TTC549 (cell line): ENCODE measurements around the gene IGF2BP2.
"Not testable (repeated sequence)": the region's sequence is repeated elsewhere in the genome, so short reads cannot be mapped to it uniquely, and the experiment has no call there.

Experiments
- FAIRE-seq: peaks from 2 replicates; lab custom pipeline; 2012; peaks lifted over from hg19 to GRCh38; lab: Jason Lieb, UNC

The IGF2BP2 gene

DNA sequence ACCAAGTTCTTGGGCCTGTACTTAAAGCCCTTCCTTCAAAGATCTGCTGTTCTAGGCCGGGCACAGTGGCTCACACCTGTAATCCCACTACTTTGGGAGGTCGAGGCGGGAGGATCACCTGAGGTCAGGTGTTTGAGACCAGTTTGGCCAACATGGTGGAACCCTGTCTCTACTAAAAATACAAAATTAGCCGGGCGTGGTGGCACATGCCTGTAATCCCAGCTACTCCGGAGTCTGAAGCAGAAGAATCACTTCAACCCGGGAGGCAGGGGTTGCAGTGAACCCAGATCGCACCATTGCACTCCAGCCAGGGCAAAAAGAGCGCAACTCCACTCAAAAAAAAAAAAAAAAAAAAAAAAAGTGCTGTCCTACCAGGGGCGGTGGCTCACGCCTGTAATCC lies 186.2 kb downstream of the IGF2BP2 start:
- FAIRE-seq: not testable (repeated sequence)

DNA sequence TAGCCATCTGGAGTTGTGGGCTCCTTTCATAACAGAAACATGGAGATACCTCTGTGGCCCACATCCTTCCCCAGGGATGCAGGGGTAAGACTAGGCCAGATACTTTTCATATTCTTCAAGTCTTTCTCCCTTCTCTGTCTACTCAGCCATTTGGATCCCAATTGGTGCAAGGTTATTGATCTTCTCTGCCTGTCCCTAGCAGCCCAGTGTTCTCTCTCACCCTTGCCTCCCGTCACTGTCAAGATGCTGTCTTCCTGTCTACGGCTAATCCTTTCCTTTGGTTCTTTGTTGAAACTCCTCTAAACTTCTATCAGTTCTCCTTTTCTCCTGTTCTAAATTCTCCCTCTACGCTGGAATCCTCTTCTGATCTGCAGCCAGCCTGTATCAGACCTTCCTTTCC lies 187.5 kb downstream of the IGF2BP2 start:
- no peak for FAIRE-seq

DNA sequence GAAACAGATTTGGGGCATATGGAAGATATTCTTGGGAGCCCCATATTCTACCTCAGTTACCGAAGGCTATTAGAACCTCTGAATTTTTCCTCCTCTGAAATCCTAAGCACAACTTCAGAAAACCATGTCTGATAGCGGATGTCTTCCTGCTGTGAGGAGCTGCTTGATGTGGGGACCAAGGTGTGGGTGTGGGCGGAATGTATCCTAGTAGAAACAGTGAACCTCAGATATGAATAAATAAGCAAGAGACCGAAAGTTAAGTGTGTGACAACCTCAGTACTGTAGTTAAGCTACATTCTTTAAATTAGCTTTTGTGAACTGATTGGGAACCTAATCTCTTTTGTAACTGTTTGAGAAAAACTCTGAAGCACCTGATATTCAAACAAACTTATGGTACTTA lies 191.8 kb downstream of the IGF2BP2 start:
- FAIRE-seq: no peak

DNA sequence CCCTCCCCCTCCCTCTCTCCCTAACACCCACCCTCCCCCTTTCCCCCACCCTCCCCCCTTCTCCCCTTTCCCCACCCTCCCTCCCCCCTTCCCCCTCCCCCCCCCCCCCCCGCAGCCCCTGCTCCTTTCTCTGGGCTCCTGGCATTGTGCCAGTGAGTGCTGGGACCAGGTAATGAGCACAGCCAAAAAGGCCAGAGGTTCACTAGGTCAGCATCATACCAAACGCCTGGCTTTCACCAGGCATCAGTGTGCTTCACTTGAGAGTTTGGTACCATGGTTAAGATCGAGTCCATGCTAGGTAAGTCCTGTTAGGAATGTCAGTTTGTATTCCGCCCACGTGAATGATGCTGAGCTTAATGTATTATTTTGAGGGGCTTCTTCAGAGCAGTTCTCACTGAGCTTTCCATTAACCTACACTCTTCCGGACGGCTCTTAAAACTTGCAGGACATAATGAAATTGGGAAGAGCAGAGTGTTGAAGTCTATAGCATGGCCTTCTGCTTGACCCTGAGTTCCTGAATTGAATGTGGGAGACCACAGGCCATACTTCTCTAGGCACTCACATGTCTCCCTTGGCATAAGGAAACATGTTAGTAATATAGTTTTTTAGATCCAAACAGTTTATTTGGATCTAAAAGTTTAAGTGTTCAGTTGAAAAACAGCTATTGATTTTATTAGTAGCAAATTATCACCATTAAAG lies 193.2 kb downstream of the IGF2BP2 start:
- no peak for FAIRE-seq

DNA sequence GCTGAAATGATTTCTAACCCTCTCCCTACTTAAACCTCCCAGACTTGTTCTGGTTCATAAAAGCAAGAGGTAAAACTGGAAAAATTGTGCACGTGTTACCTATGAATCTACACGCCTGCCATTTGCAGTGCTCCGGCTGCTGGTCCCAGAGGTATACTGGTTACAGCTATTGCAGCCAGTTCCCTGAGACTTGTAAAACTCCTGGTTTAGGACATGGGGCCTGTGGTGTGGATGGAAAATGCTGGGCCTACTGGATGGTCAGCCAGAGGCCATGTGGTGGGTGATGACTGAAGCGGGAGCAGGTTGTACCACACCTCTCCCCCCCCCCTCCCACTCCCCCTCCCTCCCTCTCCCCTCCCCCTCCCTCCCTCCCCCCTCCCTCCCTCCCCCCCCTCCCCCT lies 193.7 kb downstream of the IGF2BP2 start:
- FAIRE-seq: no peak

DNA sequence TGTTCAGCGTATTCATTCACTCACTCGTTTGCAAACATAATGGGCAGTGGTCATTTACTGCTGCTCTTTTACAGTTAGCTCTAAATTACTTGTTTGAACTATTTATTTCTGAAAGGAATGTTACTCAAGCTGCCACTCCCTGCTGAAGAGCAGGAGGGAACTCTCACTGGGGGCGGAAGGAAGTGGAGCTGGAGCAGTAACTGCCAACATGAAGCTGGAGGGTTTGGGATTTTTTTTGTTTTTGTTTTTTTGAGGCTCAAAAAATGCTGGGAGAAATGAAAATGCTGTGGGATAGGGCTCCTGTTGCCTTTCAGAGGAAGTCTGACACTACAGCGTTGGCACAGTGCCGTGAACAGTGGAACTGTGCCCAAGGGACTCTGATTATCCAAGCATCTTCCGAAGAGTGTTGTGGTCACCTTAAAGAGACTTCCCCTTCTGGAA lies 194.6 kb downstream of the IGF2BP2 start:
- FAIRE-seq: no peak

DNA sequence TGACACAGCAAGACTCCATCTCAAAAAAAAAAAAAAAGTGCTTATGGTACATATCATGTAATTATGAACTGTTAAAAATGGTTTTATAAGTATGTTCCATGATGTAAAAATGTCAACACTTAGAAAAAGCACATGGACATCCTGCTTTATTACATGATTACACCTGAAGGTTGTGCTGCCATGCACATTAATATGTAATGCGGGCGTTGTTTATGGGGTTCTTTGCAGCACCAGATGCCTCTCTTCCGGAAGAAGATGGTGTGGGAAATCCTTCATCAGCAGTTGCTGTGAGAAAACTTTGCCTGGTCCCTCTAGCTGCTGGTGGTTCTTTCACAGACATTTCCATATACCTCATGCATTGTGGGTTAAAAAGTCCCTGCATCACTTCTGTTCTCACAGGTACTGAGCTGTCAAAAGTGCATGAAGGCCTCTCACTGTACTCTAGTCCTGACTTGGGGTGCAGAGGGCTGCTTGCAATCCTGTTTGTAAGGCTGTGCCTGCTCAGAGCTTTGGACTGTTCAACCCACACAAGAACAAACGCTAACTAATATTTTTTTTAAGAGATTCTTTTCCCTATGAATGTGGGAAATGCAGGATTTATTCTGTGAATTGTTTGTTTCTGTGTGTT lies 195.2 kb downstream of the IGF2BP2 start:
- no peak for FAIRE-seq

DNA sequence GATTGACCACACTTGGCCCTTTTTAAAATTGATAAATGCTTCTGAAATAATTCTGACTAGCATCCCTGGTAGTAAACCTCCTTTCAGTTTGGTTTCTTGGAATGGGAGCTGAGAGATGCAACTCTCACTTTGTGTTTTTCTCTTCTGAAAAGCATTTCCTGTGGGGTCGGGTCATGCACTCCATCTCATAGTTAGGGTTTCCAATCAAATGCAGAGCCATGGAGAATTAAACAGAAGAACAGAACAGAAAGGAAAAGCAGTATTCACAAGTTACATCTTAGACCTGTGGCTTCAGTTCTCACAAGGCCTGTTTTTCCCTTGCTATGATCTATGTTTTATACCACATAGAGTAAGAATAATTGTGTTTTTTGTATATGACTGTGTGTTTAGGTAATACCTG lies 199.1 kb downstream of the IGF2BP2 start:
- no peak for FAIRE-seq

DNA sequence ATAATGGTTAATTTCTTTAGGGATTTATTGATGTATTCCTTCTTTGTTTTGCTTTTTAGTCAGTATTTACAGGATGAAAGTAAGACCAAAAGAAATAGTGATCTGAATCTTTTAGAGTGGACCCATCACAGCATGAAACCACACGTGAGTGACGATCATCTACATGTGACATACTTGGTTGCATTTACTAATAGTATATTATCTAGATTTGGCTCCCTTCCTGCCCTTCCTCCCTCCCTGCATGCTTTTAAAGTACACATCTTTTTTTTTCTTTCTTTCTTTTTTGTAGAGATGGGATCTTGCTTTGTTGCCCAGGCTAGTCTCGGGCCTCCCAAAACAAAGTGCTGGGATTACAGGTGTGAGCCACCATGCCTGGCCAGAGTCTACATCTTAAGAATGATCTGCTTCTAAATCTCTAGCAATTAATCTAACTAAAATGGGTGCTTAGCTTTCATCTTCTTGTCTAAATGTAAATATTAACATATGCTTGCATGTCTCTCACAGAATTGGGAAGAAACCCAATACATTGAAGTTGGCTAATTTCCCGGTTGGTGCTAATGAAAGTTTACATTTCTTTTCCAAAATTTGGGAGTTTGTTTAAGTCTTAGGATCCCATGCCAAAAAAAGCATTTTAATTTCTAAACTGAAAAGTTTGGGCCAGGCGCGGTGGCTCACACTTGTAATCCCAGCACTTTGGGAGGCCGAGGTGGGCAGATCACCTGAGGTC lies 200.7 kb downstream of the IGF2BP2 start:
- no peak for FAIRE-seq

DNA sequence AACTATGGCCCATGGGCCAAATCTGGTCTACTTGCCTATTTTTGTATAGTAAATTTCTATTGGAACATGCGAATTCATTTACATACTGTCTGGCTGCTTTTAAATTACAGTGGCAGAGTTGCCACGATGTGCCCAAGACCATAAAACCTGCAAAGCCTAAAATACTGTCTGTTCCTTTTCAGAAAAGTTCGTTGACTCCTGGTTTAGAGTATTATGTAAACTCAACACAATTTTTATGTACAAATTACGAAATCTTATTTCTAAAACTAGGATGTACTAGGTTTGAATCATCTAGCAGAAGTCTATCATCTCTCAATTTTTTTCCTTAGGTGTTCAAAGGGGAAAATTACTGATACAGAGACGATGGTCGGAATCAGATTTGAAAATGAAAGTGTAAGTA lies 211.8 kb downstream of the IGF2BP2 start:
- no peak for FAIRE-seq

DNA sequence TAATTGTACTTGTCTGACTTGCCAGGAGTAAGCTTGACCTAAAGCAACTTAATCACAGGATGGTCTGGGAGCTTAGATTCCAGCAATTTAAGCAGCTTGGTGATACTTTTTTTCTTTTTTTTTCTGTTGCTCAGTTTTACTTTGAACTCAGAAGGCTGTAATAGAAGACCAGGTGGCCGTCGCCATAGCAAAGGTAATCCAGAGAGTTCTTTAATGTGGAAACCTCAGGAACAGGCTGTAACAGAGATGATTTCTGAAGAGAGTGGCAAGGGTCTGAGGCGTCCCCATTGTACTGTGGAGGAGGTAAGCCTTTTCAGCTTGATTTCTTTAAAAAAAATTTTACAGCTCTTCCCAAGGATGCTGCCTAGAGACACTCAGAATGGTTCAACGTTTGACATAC lies 218.6 kb downstream of the IGF2BP2 start:
- FAIRE-seq: no peak

DNA sequence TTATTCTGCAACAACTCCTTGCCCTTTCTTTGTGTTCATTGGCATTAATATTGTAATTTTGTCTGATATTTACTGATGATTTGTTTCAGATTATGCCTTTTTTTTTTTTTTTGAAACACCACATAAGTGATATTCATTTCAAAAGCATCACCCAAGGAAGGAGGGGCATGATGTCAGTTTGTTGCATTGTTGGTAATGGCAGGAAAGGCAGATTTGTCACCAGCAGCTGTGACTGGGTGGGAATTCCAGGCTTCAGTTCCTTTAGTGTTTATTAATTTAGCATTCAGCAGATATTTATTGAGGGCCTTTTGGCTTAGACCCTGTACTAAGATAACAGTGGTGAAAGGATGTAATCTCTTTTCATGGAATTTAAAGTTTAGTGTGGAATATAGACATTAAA lies 219.3 kb downstream of the IGF2BP2 start:
- FAIRE-seq: no peak

DNA sequence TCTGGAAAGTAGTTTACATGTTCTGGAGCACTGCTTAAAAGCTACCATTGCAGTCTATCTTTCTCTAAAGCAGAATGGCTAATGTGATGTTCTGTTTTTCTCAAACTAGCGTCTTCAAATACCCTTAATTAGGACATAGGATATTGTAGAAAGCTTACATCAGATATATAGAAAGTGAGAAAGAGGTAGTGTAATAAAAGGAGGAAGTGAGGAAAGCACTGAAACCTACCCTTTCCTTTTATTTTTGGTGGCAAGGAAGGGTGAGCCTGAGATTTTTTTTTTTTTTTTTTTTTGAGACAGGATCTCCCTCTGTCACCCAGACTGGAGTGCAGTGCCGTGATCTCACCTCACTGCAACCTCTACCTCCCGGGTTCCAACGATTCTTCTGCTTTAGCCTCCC lies 229.3 kb downstream of the IGF2BP2 start:
- FAIRE-seq: no peak

DNA sequence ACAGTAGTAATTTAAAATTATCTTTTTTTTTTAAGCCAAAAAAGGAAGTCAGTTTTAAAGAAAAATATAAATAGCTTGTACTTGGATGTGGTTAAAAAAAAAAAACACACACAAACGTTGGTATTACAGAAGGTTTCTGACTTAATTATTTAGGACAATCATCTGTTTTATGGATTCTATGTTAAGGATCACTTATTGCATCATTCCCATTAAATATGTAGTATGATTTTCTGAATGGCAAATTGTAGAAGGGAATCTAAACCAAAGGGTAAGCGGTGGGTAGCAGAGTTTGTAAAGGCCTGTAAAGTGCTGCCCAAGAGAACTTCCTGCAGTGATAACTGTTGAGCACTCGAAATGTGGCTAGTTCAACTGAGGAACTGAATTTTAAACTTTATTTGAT lies 230.8 kb downstream of the IGF2BP2 start:
- no peak for FAIRE-seq
